Liver (tissue), 10 donors: Measurements from ENCODE around the gene PSMB10. TPM values are rescaled to one million over a fixed set of nuclear protein-coding genes. Genes with fewer than 3 reads are reported as not detected.
A peak's percentile ranks its signal among the peaks of the same experiment; 100 is the strongest.

Experiments used
- DNase-seq: peaks from one replicate; pipeline ENCODE4 v3.0.0-alpha.2; 2017; ENCODE audit warnings: low spot score
- H3K27ac ChIP-seq, 2 donors: one replicate each; pipeline ENCODE4 v1.7.0; 2013; ENCODE audit warnings: inconsistent platforms in 2 of 2, low read length in 2 of 2, control low read depth in 1 of 2, low read depth in 1 of 2, mild to moderate bottlenecking in 1 of 2
- H3K27me3 ChIP-seq, 4 donors: one replicate each; pipeline versions ENCODE4 v1.6.1 to v1.7.0; 2013; ENCODE audit warnings: low read length in 3 of 4, inconsistent platforms in 1 of 4, mild to moderate bottlenecking in 1 of 4, moderate library complexity in 1 of 4; ENCODE audit not compliant: control insufficient read depth in 4 of 4, insufficient read depth in 4 of 4
- H3K36me3 ChIP-seq, 4 donors: one replicate each; pipeline versions ENCODE4 v1.6.1 to v1.7.0; 2013; ENCODE audit warnings: low read length in 3 of 4, mild to moderate bottlenecking in 3 of 4, low read depth in 1 of 4, moderate library complexity in 1 of 4; ENCODE audit not compliant: control insufficient read depth in 4 of 4, insufficient read depth in 3 of 4
- H3K4me1 ChIP-seq, 4 donors: one replicate each; pipeline versions ENCODE4 v1.6.1 to v1.7.0; 2013; ENCODE audit warnings: low read length in 3 of 4, mild to moderate bottlenecking in 3 of 4, moderate library complexity in 1 of 4; ENCODE audit not compliant: control insufficient read depth in 4 of 4, insufficient read depth in 4 of 4
- H3K4me3 ChIP-seq, 3 donors: one replicate each; pipeline versions ENCODE4 v1.6.1 to v1.7.0; 2013; ENCODE audit warnings: low read length in 3 of 3, control low read depth in 1 of 3, low read depth in 1 of 3, mild to moderate bottlenecking in 1 of 3
- H3K9ac ChIP-seq, 2 donors: one replicate each; pipeline ENCODE4 v1.7.0; 2013; ENCODE audit warnings: low read length in 2 of 2, mild to moderate bottlenecking in 2 of 2, moderate library complexity in 2 of 2, control low read depth in 1 of 2, low read depth in 1 of 2
- H3K9me3 ChIP-seq, 4 donors: one replicate each; pipeline versions ENCODE4 v1.6.1 to v1.7.0; 2013; ENCODE audit warnings: low read length in 3 of 4; ENCODE audit not compliant: control insufficient read depth in 4 of 4
- MAX ChIP-seq: IDR thresholded peaks from 2 replicates; pipeline ENCODE4 v1.6.1; 2016; ENCODE audit warnings: antibody characterized with exemption
- NR2F2 ChIP-seq: IDR thresholded peaks from 2 replicates; pipeline ENCODE4 v1.6.1; 2016; ENCODE audit warnings: antibody characterized with exemption
- RAD21 ChIP-seq, 2 donors: IDR thresholded peaks; 2 replicates each; pipeline ENCODE4 v1.6.1; 2016; ENCODE audit warnings: antibody characterized with exemption in 2 of 2, mild to moderate bottlenecking in 2 of 2
- RXRA ChIP-seq, 2 donors: IDR thresholded peaks; 2 replicates each; pipeline ENCODE4 v1.6.1; 2017 to 2018; ENCODE audit warnings: antibody characterized with exemption in 2 of 2, mild to moderate bottlenecking in 1 of 2
- SP1 ChIP-seq: IDR thresholded peaks from 2 replicates; pipeline ENCODE4 v1.6.1; 2018; ENCODE audit warnings: antibody characterized with exemption, mild to moderate bottlenecking
- WGBS: extraction: QIAGEN DNeasy Blood & Tissue Kit; methylation state at CpG from one replicate; pipeline ENCODE4 v1.1.7; 2013; 5-methylcytosine and 5-hydroxymethylcytosine counted together
- polyA plus RNA-seq, 2 donors: library from polyadenylated mRNA; stranded (reverse) in 1 of 2; unstranded in 1 of 2; fragments of 200-250 nt in 1 of 2; fragments of >200 nt in 1 of 2; fragmentation: Nextera tagmentation in 1 of 2; extraction: Ambion mirVana in 1 of 2; gene quantifications; one replicate each; pipeline versions ENCODE4 v1.2.1 to v1.2.3, GENCODE V29; 2013 to 2015
- small RNA-seq: library from RNA; depleted of rRNA; stranded (forward); fragments of <200 nt; gene quantifications from one replicate; pipeline ENCODE3, GENCODE V24; 2014
- total RNA-seq, 2 donors: library from RNA; depleted of rRNA; stranded (reverse); fragments of >200 nt; gene quantifications; one replicate each; pipeline ENCODE4 v1.2.3, GENCODE V29; 2014
- donor health status: healthy.
- donor health status: healthy.
- donor health status: healthy.
- donor health status: healthy.
- donor health status: healthy.

PSMB10 gene
- total and polyA plus RNA-seq, 4 donors = 24.8 to 48.2 (median 32.3) TPM

- Histone ChIP-seq H3K27ac (no peak within 1 kb of the TSS), H3K4me1 (peaks cover 0 to 21% (median 9%) of the 10 kb centered on the region in 4 donors), H3K9me3 (no peaks in the 10 kb centered on the region), H3K4me3 (no peak within 1 kb of the TSS), H3K27me3 (no peaks in the 10 kb centered on the region), H3K9ac (no peak within 1 kb of the TSS), H3K36me3 (peaks cover 20 to 43% (median 28%) of the 10 kb centered on the region in 4 donors)
- DNase-seq = peak; percentile 77
- TF ChIP-seq MAX (no peak), SP1 (peak; percentile 69), RXRA (IDR thresholded peaks at IDR 0.05) (no peak), RAD21 (IDR thresholded peaks at IDR 0.05) (peak; percentile 31 to 36), NR2F2 (no peak)
- WGBS = 21% methylated on average over 22 of the region's 22 CpGs
Observed at GRCh38 chr16:67884684-67885083, 52.0 kb downstream of the PSMB10 start, which contains the start of gene NRN1L. NRN1L (plus strand) TSS chr16:67884885; CDS start chr16:67884904, 19 bp downstream.

Small RNA genes lying within 50 kb of the gene (small RNA-seq; reads per million reads assigned to genes)
- gene NRN1L = not detected

Other genes starting within 250 kb of the PSMB10 start
- gene GFOD2, start 217.5 kb downstream of the PSMB10 start, total RNA-seq = 10 to 100 TPM; 12.7 to 48.8 TPM
- gene GFOD2, start 217.5 kb downstream of the PSMB10 start, polyA plus RNA-seq = 10 to 100 TPM; 20.7 to 37.1 TPM
- gene RANBP10, start 130.3 kb downstream of the PSMB10 start, total RNA-seq = 10 to 100 TPM in 1 of 2 donors, 1 to 10 TPM in 1; 9.8 to 12.8 TPM
- gene RANBP10, start 130.3 kb downstream of the PSMB10 start, polyA plus RNA-seq = 10 to 100 TPM; 14.9 to 15.5 TPM
- under 1 TPM; 0.09 to 0.75 TPM for gene TSNAXIP1, start 130.0 kb downstream of the PSMB10 start, total RNA-seq
- 1 to 10 TPM in 1 of 2 donors, under 1 TPM in 1; 0.62 to 1.5 TPM for gene TSNAXIP1, start 130.0 kb downstream of the PSMB10 start, polyA plus RNA-seq
- gene THAP11, start 94.5 kb downstream of the PSMB10 start, total RNA-seq = 10 to 100 TPM; 14.1 to 19.7 TPM
- 1 to 10 TPM; 6.7 to 9.5 TPM for gene THAP11, start 94.5 kb downstream of the PSMB10 start, polyA plus RNA-seq
- 10 to 100 TPM; 27.4 to 69.5 TPM for gene NUTF2, start 89.9 kb downstream of the PSMB10 start, total RNA-seq
- gene NUTF2, start 89.9 kb downstream of the PSMB10 start, polyA plus RNA-seq = 10 to 100 TPM; 51.0 to 58.7 TPM
- gene CENPT, start 89.2 kb downstream of the PSMB10 start, total RNA-seq = 10 to 100 TPM; 15.9 to 22.7 TPM
- 10 to 100 TPM; 11.4 to 26.9 TPM for gene CENPT, start 89.2 kb downstream of the PSMB10 start, polyA plus RNA-seq
- 10 to 100 TPM; 22.9 to 26.8 TPM for gene EDC4, start 63.8 kb downstream of the PSMB10 start, total RNA-seq
- 10 to 100 TPM; 17.7 to 20.3 TPM for gene EDC4, start 63.8 kb downstream of the PSMB10 start, polyA plus RNA-seq
- gene NRN1L, start 52.0 kb downstream of the PSMB10 start, total RNA-seq = under 1 TPM; 0.14 to 0.33 TPM
- under 1 TPM; 0.23 to 0.24 TPM for gene NRN1L, start 52.0 kb downstream of the PSMB10 start, polyA plus RNA-seq
- gene PSKH1, start 43.6 kb downstream of the PSMB10 start, total RNA-seq = 10 to 100 TPM; 14.0 to 23.8 TPM
- 10 to 100 TPM in 1 of 2 donors, 1 to 10 TPM in 1; 8.3 to 13.7 TPM for gene PSKH1, start 43.6 kb downstream of the PSMB10 start, polyA plus RNA-seq
- gene CTRL, start 5.0 kb downstream of the PSMB10 start, total RNA-seq = under 1 TPM; 0.09 to 0.50 TPM
- gene CTRL, start 5.0 kb downstream of the PSMB10 start, polyA plus RNA-seq = 1 to 10 TPM in 1 of 2 donors, under 1 TPM in 1; 0.09 to 5.0 TPM
- 10 to 100 TPM; 45.7 to 87.3 TPM for gene LCAT, start 7.3 kb upstream of the PSMB10 start, total RNA-seq
- 100 to 1,000 TPM; 140 to 201 TPM for gene LCAT, start 7.3 kb upstream of the PSMB10 start, polyA plus RNA-seq
- gene SLC12A4, start 31.8 kb upstream of the PSMB10 start, total RNA-seq = 10 to 100 TPM; 20.0 to 37.3 TPM
- gene SLC12A4, start 31.8 kb upstream of the PSMB10 start, polyA plus RNA-seq = 10 to 100 TPM in 1 of 2 donors, 1 to 10 TPM in 1; 8.0 to 14.1 TPM
- under 1 TPM; 0.08 to 0.37 TPM for gene DPEP3, start 43.6 kb upstream of the PSMB10 start, total RNA-seq
- under 1 TPM in 1 of 2 donors, not detected in 1; 0.22 TPM for gene DPEP3, start 43.6 kb upstream of the PSMB10 start, polyA plus RNA-seq
- gene DPEP2, start 62.6 kb upstream of the PSMB10 start, total RNA-seq = 1 to 10 TPM; 1.9 to 2.4 TPM
- gene DPEP2, start 62.6 kb upstream of the PSMB10 start, polyA plus RNA-seq = 1 to 10 TPM; 1.4 to 1.9 TPM
- not detected for gene DPEP2NB, start 79.1 kb upstream of the PSMB10 start, total RNA-seq
- gene DPEP2NB, start 79.1 kb upstream of the PSMB10 start, polyA plus RNA-seq = not detected
- 1 to 10 TPM; 7.6 to 8.4 TPM for gene DDX28, start 86.4 kb upstream of the PSMB10 start, total RNA-seq
- gene DDX28, start 86.4 kb upstream of the PSMB10 start, polyA plus RNA-seq = 10 to 100 TPM in 1 of 2 donors, 1 to 10 TPM in 1; 8.4 to 11.6 TPM
- gene DUS2, start 86.4 kb upstream of the PSMB10 start, total RNA-seq = 10 to 100 TPM in 1 of 2 donors, 1 to 10 TPM in 1; 7.2 to 10.7 TPM
- gene DUS2, start 86.4 kb upstream of the PSMB10 start, polyA plus RNA-seq = 1 to 10 TPM; 6.9 to 8.6 TPM
- gene NFATC3, start 148.5 kb upstream of the PSMB10 start, total RNA-seq = 10 to 100 TPM; 20.9 to 21.2 TPM
- gene NFATC3, start 148.5 kb upstream of the PSMB10 start, polyA plus RNA-seq = 10 to 100 TPM in 1 of 2 donors, 1 to 10 TPM in 1; 9.7 to 12.6 TPM